Keratinocyte (primary cell): ENCODE data around the gene ERCC6. TPM values are rescaled to one million over a fixed set of nuclear protein-coding genes. Genes with fewer than 3 reads are reported as not detected.
A peak's percentile ranks its signal among the peaks of the same experiment; 100 is the strongest.

Experiments used
- DNase-seq: peaks from one replicate; pipeline ENCODE4 v3.0.0-alpha.2; 2011; ENCODE audit warnings: low read depth, missing footprints, low spot score
- FAIRE-seq: peaks from 2 replicates; lab custom pipeline; 2011; peaks lifted over from hg19 to GRCh38; lab: Jason Lieb, UNC
- H2AFZ ChIP-seq: 2 replicates; pipeline ENCODE4 v1.6.0; 2012; ENCODE audit warnings: low read length, control low read depth, inconsistent platforms; ENCODE audit not compliant: control insufficient read depth
- H3K27ac ChIP-seq: 2 replicates; pipeline ENCODE4 v1.5.1; 2011; ENCODE audit warnings: low read length; ENCODE audit not compliant: control insufficient read depth, insufficient read depth
- H3K27me3 ChIP-seq: 3 replicates; pipeline ENCODE4 v1.6.0; 2011; ENCODE audit warnings: low read length; ENCODE audit not compliant: control insufficient read depth, insufficient read depth; ENCODE audit errors: extremely low read depth
- H3K36me3 ChIP-seq, 2 experiments: 2 replicates in 1 of 2; 3 replicates in 1 of 2; pipeline ENCODE4 v1.5.1; 2011; ENCODE audit warnings: low read length in 2 of 2, mild to moderate bottlenecking in 1 of 2; ENCODE audit not compliant: control insufficient read depth in 2 of 2, insufficient read depth in 2 of 2; ENCODE audit errors: extremely low read depth in 1 of 2
- H3K4me1 ChIP-seq: 3 replicates; pipeline ENCODE4 v1.5.1; 2011; ENCODE audit warnings: low read length; ENCODE audit not compliant: control insufficient read depth, insufficient read depth; ENCODE audit errors: extremely low read depth
- H3K4me2 ChIP-seq: 3 replicates; pipeline ENCODE4 v1.6.0; 2011; ENCODE audit warnings: low read depth, low read length; ENCODE audit not compliant: control insufficient read depth, insufficient read depth; ENCODE audit errors: extremely low read depth
- H3K4me3 ChIP-seq, 3 experiments: fragments of 200-600 bp in 1 of 3; sonication (generic) in 1 of 3; 2 replicates in 2 of 3; 3 replicates in 1 of 3; pipeline ENCODE4 v1.5.1; 2011 to 2016; ENCODE audit warnings: low read length in 3 of 3, mild to moderate bottlenecking in 3 of 3, control low read depth in 2 of 3, inconsistent platforms in 1 of 3, low read depth in 1 of 3, mixed read lengths in 1 of 3, mixed run types in 1 of 3, moderate library complexity in 1 of 3; ENCODE audit not compliant: control insufficient read depth in 2 of 3, insufficient read depth in 2 of 3; ENCODE audit errors: extremely low read depth in 1 of 3
- H3K79me2 ChIP-seq: 2 replicates; pipeline ENCODE4 v1.6.0; 2012; ENCODE audit warnings: low read length; ENCODE audit not compliant: control insufficient read depth, insufficient read depth
- H3K9ac ChIP-seq: 3 replicates; pipeline ENCODE4 v1.6.0; 2011; ENCODE audit warnings: low read length; ENCODE audit not compliant: control insufficient read depth, insufficient read depth; ENCODE audit errors: extremely low read depth
- H3K9me1 ChIP-seq: 3 replicates; pipeline ENCODE4 v1.6.0; 2011; ENCODE audit warnings: low read length; ENCODE audit not compliant: control insufficient read depth, insufficient read depth; ENCODE audit errors: extremely low read depth
- H3K9me3 ChIP-seq: 2 replicates; pipeline ENCODE4 v1.5.1; 2012; ENCODE audit warnings: low read depth, low read length; ENCODE audit not compliant: control insufficient read depth
- H4K20me1 ChIP-seq: 3 replicates; pipeline ENCODE4 v1.6.0; 2011; ENCODE audit warnings: low read length; ENCODE audit not compliant: control insufficient read depth, insufficient read depth; ENCODE audit errors: extremely low read depth
- EZH2 ChIP-seq: IDR thresholded peaks from one replicate; pipeline ENCODE4 v1.6.1; 2012; ENCODE audit warnings: inconsistent platforms, mild to moderate bottlenecking, low read length, moderate library complexity
- dilution Hi-C: fragments of 300-500 bp; cut with MboI; formaldehyde crosslinking; loops from one replicate; pipeline ENCODE4 v1.7.0; 2020; ENCODE audit warnings: low sequenced_read_pairs; ENCODE audit not compliant: extremely low pct_ligation_motif_present
- polyA plus RNA-seq, 5 experiments: library from polyadenylated mRNA; depleted of rRNA in 3 of 5; stranded (reverse) in 3 of 5; stranded (forward) in 1 of 5; unstranded in 1 of 5; fragments of >200 nt; gene quantifications; 1 replicate in 1 of 5; 2 replicates in 3 of 5; 3 replicates in 1 of 5; pipeline versions ENCODE4 v1.2.1 to v1.2.3, GENCODE V29; 2011 to 2012; ENCODE audit warnings: missing spikeins in 2 of 5, low read depth in 1 of 5, low replicate concordance in 1 of 5
- TF ChIP-seq, protein P1 (sequence below), 3 experiments: IDR thresholded peaks in 1 of 3; conservative IDR thresholded peaks in 1 of 3; optimal IDR thresholded peaks in 1 of 3; 2 replicates in 2 of 3; 3 replicates in 1 of 3; pipeline versions ENCODE3 to v1.5.1; 2011; ENCODE audit warnings: low read length in 3 of 3, mild to moderate bottlenecking in 3 of 3, moderate library complexity in 2 of 3, control low read depth in 1 of 3, inconsistent platforms in 1 of 3; ENCODE audit not compliant: insufficient read depth in 2 of 3; ENCODE audit errors: extremely low read depth in 1 of 3

The ERCC6 gene
- polyA plus RNA-seq, 1 donor (not counting 4 experiments of a cell fraction or from before 2014, with no cell fraction given), result 36.8 TPM

DNA sequence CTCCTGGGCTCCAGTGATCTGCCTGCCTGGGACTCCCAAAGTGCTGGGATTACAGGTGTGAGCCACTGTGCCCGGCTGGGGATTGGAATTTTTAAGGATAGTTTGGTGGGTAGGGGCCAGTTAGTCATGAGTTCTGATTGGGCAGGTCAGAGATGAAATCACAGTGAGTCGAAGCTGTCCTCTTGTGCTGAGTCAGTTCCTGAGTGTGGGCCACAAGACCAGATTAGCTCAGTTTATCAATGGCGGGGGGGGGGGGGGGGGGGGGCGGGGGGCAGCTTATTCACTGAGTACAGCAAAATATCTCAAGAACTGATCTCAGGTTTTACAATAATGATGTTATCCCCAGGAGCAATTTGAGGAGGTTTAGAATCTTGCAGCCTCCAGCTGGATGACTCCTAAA is 11.6 kb upstream of the ERCC6 start:
- Histone ChIP-seq H3K36me3 (no peaks in the 10 kb centered on the region), H3K27ac (peak overlapping the region; percentile 85), H3K9me1 (no peaks in the 10 kb centered on the region), H3K4me1 (peaks cover 47% of the 10 kb centered on the region), H3K4me2 (peak overlapping the region; percentile 76), H4K20me1 (no peaks in the 10 kb centered on the region), H3K27me3 (no peaks in the 10 kb centered on the region), H3K9me3 (no peaks in the 10 kb centered on the region), H3K79me2 (no peaks in the 10 kb centered on the region), H2AFZ (no peak overlapping the region), H3K9ac (peak overlapping the region; percentile 65), H3K4me3 (no peak overlapping the region)
- FAIRE-seq, result peak; percentile 90
- DNase-seq, result peak; percentile 91
- dilution Hi-C loops, result no loop called here
- TF ChIP-seq EZH2, result no peak

DNA sequence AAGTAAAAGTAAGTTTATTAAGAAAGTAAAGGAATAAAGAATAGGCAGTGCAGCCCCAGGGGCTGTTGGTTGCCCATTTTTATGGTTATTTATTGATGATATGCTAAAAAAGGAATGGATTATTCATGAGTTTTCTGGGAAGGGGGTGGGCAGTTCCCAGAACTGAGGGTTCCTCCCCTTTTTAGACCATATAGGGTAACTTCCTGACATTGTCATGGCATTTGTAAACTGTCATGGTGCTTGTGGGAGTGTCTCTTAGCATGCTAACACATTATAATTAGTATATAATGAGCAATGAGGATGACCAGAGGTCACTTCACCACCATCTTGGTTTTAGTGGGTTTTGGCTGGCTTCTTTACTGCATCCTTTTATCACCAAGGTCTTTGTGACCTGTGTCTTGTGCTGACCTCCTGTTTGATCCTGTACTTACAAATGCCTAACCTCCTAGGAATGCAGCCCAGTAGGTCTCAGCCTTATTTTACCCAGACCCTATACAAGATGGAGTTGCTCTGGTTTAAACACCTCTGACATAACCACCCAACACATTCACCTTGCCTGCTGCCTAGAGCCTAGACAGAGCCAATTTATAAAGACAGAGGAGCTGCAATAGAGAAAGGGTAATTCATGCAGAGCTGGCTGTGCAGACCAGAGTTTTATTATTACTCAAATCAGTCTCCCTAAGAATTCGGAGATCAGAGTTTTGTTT is 10.9 kb upstream of the ERCC6 start:
- TF ChIP-seq, protein P1, sequence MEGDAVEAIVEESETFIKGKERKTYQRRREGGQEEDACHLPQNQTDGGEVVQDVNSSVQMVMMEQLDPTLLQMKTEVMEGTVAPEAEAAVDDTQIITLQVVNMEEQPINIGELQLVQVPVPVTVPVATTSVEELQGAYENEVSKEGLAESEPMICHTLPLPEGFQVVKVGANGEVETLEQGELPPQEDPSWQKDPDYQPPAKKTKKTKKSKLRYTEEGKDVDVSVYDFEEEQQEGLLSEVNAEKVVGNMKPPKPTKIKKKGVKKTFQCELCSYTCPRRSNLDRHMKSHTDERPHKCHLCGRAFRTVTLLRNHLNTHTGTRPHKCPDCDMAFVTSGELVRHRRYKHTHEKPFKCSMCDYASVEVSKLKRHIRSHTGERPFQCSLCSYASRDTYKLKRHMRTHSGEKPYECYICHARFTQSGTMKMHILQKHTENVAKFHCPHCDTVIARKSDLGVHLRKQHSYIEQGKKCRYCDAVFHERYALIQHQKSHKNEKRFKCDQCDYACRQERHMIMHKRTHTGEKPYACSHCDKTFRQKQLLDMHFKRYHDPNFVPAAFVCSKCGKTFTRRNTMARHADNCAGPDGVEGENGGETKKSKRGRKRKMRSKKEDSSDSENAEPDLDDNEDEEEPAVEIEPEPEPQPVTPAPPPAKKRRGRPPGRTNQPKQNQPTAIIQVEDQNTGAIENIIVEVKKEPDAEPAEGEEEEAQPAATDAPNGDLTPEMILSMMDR (optimal IDR thresholded peaks at IDR 0.05 in 1 of 3, IDR thresholded peaks at IDR 0.05 in 1 of 3, conservative IDR thresholded peaks at IDR 0.05 in 1 of 3; ENCODE audit: extremely low read depth in 1 of 3, insufficient read depth in 2 of 3, low read length in 3 of 3), result no peak
- TF ChIP-seq EZH2, result no peak
- H3K9me1 ChIP-seq, result no peaks in the 10 kb centered on the region
- dilution Hi-C loops, result no loop called here
- H3K27ac ChIP-seq, result peak overlapping the region; percentile 59
- H3K9ac ChIP-seq, result peak overlapping the region; percentile 6
- no peaks in the 10 kb centered on the region for H3K36me3 ChIP-seq
- no peaks in the 10 kb centered on the region for H3K79me2 ChIP-seq
- H3K27me3 ChIP-seq, result no peaks in the 10 kb centered on the region
- H4K20me1 ChIP-seq, result no peaks in the 10 kb centered on the region
- no peak for FAIRE-seq
- H3K9me3 ChIP-seq, result no peaks in the 10 kb centered on the region
- peaks cover 46% of the 10 kb centered on the region for H3K4me1 ChIP-seq
- H3K4me3 ChIP-seq, result no peak overlapping the region
- DNase-seq, result no peak
- H2AFZ ChIP-seq, result no peak overlapping the region
- H3K4me2 ChIP-seq, result peak overlapping the region; percentile 40
